H1 (cell line): ENCODE measurements around the gene TGFBI. TPM values are rescaled to one million over a fixed set of nuclear protein-coding genes. Genes with fewer than 3 reads are reported as not detected.

Experiments used
- CTCF ChIA-PET: fragments of 300-600 bp; sonication (Branson Sonifier 250); formaldehyde crosslinking; loops from one replicate; lab custom pipeline; 2021; ENCODE audit not compliant: partially characterized antibody; lab: Charles Lee
- POLR2A ChIA-PET: fragments of 300-600 bp; sonication (Branson Sonifier 250); formaldehyde crosslinking; loops from one replicate; lab custom pipeline; 2021; ENCODE audit warnings: inconsistent platforms; ENCODE audit not compliant: partially characterized antibody; lab: Charles Lee
- DNase-seq, 2 experiments: peaks; one replicate each; pipeline versions ENCODE4 v3.0.0 to v3.0.0-alpha.2; 2010 to 2022; ENCODE audit warnings: low spot score in 2 of 2, low read depth in 1 of 2, mixed read lengths in 1 of 2
- FAIRE-seq: peaks from 2 replicates; lab custom pipeline; 2011; peaks lifted over from hg19 to GRCh38; lab: Jason Lieb, UNC
- H2AFZ ChIP-seq: 2 replicates; pipeline ENCODE4 v1.8.1; 2012; ENCODE audit warnings: low read length, inconsistent platforms
- H2AK5ac ChIP-seq: 2 replicates; pipeline ENCODE4 v1.6.1; 2013; ENCODE audit warnings: low read depth, low read length
- H2BK120ac ChIP-seq: replicated peaks from 2 replicates; pipeline ENCODE3; 2013; ENCODE audit warnings: low read depth, low read length, inconsistent platforms
- H2BK12ac ChIP-seq: 2 replicates; pipeline ENCODE4 v1.6.1; 2013; ENCODE audit warnings: low read depth, low read length
- H2BK15ac ChIP-seq: 2 replicates; pipeline ENCODE4 v1.6.1; 2013; ENCODE audit warnings: low read length
- H2BK20ac ChIP-seq: 2 replicates; pipeline ENCODE4 v1.6.1; 2013; ENCODE audit warnings: low read length
- H2BK5ac ChIP-seq: 2 replicates; pipeline ENCODE4 v1.6.1; 2013; ENCODE audit warnings: low read depth, low read length
- H3K14ac ChIP-seq: 2 replicates; pipeline ENCODE4 v1.6.1; 2013; ENCODE audit warnings: inconsistent platforms; ENCODE audit not compliant: insufficient read length
- H3K18ac ChIP-seq: 2 replicates; pipeline ENCODE4 v1.6.1; 2013; ENCODE audit warnings: low read length; ENCODE audit errors: extremely low read depth
- H3K23ac ChIP-seq: 2 replicates; pipeline ENCODE4 v1.6.1; 2013; ENCODE audit warnings: inconsistent platforms; ENCODE audit not compliant: insufficient read length
- H3K23me2 ChIP-seq: 2 replicates; pipeline ENCODE4 v1.6.1; 2013; ENCODE audit warnings: low read depth, low read length
- H3K27ac ChIP-seq: 2 replicates; pipeline ENCODE4 v1.6.1; 2011; ENCODE audit warnings: low read depth, low read length, inconsistent platforms
- H3K27me3 ChIP-seq, 4 experiments: replicated peaks in 1 of 4; 1 replicate in 1 of 4; 2 replicates in 3 of 4; pipeline versions ENCODE4 v1.6.1 to v1.8.1; 2011 to 2013; ENCODE audit warnings: low read length in 3 of 4, mild to moderate bottlenecking in 3 of 4, inconsistent platforms in 2 of 4, mixed read lengths in 2 of 4, moderate library complexity in 1 of 4; ENCODE audit not compliant: control insufficient read depth in 3 of 4, insufficient read depth in 3 of 4; ENCODE audit errors: extremely low read depth in 1 of 4
- H3K36me3 ChIP-seq, 4 experiments: 2 replicates each; pipeline versions ENCODE4 v1.6.1 to v1.8.1; 2011 to 2013; ENCODE audit warnings: mild to moderate bottlenecking in 4 of 4, low read length in 3 of 4, moderate library complexity in 2 of 4, control low read depth in 1 of 4, inconsistent platforms in 1 of 4; ENCODE audit not compliant: insufficient read depth in 4 of 4, control insufficient read depth in 2 of 4
- H3K4ac ChIP-seq: replicated peaks from 2 replicates; pipeline ENCODE3; 2013; ENCODE audit warnings: low read length, low read depth, mixed read lengths, inconsistent platforms; ENCODE audit not compliant: insufficient read length
- H3K4me1 ChIP-seq, 4 experiments: replicated peaks in 1 of 4; 1 replicate in 1 of 4; 2 replicates in 3 of 4; pipeline versions ENCODE4 v1.6.1 to v1.8.1; 2011 to 2013; ENCODE audit warnings: low read length in 3 of 4, inconsistent platforms in 2 of 4, mixed read lengths in 1 of 4; ENCODE audit not compliant: insufficient read depth in 4 of 4, control insufficient read depth in 3 of 4
- H3K4me2 ChIP-seq, 2 experiments: 2 replicates each; pipeline versions ENCODE4 v1.6.1 to v1.8.1; 2011 to 2013; ENCODE audit warnings: low read depth in 2 of 2, low read length in 2 of 2, control low read depth in 1 of 2, inconsistent platforms in 1 of 2, mild to moderate bottlenecking in 1 of 2; ENCODE audit not compliant: insufficient read depth in 1 of 2
- H3K4me3 ChIP-seq, 4 experiments: fragments of 200-600, 300-600 bp in 1 of 4; sonication (generic), shearing (Covaris generic), sonication (Bioruptor Twin) in 1 of 4; 2 replicates each; pipeline versions ENCODE4 v1.5.1 to v1.8.1; 2011 to 2016; ENCODE audit warnings: low read length in 4 of 4, low read depth in 3 of 4, control low read depth in 2 of 4, inconsistent platforms in 2 of 4, mild to moderate bottlenecking in 2 of 4, mixed read lengths in 1 of 4, moderate library complexity in 1 of 4; ENCODE audit not compliant: insufficient read depth in 2 of 4; ENCODE audit errors: extremely low read depth in 1 of 4
- H3K56ac ChIP-seq: replicated peaks from 2 replicates; pipeline ENCODE3; 2013; ENCODE audit warnings: low read depth, mild to moderate bottlenecking, mixed read lengths, low read length, inconsistent platforms; ENCODE audit not compliant: insufficient read length
- H3K79me1 ChIP-seq: 2 replicates; pipeline ENCODE4 v1.6.1; 2013; ENCODE audit warnings: low read depth, low read length, control low read depth
- H3K79me2 ChIP-seq, 2 experiments: 2 replicates each; pipeline versions ENCODE4 v1.6.1 to v1.8.1; 2012 to 2013; ENCODE audit warnings: low read length in 2 of 2, mild to moderate bottlenecking in 2 of 2, inconsistent platforms in 1 of 2; ENCODE audit not compliant: insufficient read depth in 2 of 2, control insufficient read depth in 1 of 2
- H3K9ac ChIP-seq, 4 experiments: replicated peaks in 1 of 4; 1 replicate in 1 of 4; 2 replicates in 3 of 4; pipeline versions ENCODE4 v1.6.1 to v1.8.1; 2011 to 2013; ENCODE audit warnings: low read depth in 3 of 4, low read length in 3 of 4, control low read depth in 2 of 4, mild to moderate bottlenecking in 2 of 4, moderate library complexity in 2 of 4, inconsistent platforms in 1 of 4; ENCODE audit errors: extremely low read depth in 1 of 4
- H3K9me3 ChIP-seq, 2 experiments: 2 replicates each; pipeline versions ENCODE4 v1.6.1 to v1.8.1; 2012 to 2013; ENCODE audit warnings: mild to moderate bottlenecking in 2 of 2, moderate library complexity in 2 of 2, control low read depth in 1 of 2, inconsistent platforms in 1 of 2, low read depth in 1 of 2, low read length in 1 of 2, mixed read lengths in 1 of 2; ENCODE audit not compliant: insufficient read depth in 2 of 2
- H4K20me1 ChIP-seq, 2 experiments: replicated peaks in 1 of 2; 2 replicates each; pipeline versions ENCODE3 to v1.8.1; 2011 to 2013; ENCODE audit warnings: inconsistent platforms in 2 of 2, low read length in 2 of 2, mild to moderate bottlenecking in 1 of 2; ENCODE audit not compliant: insufficient read depth in 2 of 2, control insufficient read depth in 1 of 2
- H4K5ac ChIP-seq: 2 replicates; pipeline ENCODE4 v1.6.1; 2013; ENCODE audit warnings: low read length, low read depth, mixed read lengths, inconsistent platforms; ENCODE audit not compliant: insufficient read length
- H4K8ac ChIP-seq: 2 replicates; pipeline ENCODE4 v1.8.0; 2013; ENCODE audit warnings: mild to moderate bottlenecking, moderate library complexity, low read length, inconsistent platforms; ENCODE audit not compliant: insufficient read depth; ENCODE audit errors: extremely low read depth
- H4K91ac ChIP-seq: replicated peaks from 2 replicates; pipeline ENCODE3; 2013; ENCODE audit warnings: low read length, mixed read lengths, inconsistent platforms; ENCODE audit not compliant: insufficient read length
- CBX5 ChIP-seq: fragments of 300-800, 300-1000 bp; sonication (generic); IDR thresholded peaks from 2 replicates; pipeline ENCODE4 v1.7.1; 2016; ENCODE audit warnings: antibody characterized with exemption, low read length, low read depth
- CHD2 ChIP-seq: IDR thresholded peaks from 2 replicates; pipeline ENCODE4 v1.6.1; 2012; ENCODE audit warnings: low read length, improper control_type of control experiment
- FOSL1 ChIP-seq: IDR thresholded peaks from 2 replicates; pipeline ENCODE4 v1.6.1; 2011; ENCODE audit warnings: mild to moderate bottlenecking, low read depth, low read length, moderate library complexity; ENCODE audit not compliant: insufficient read depth
- SIRT6 ChIP-seq: IDR thresholded peaks from one replicate; pipeline ENCODE4 v1.7.1; 2012; ENCODE audit warnings: low read length, inconsistent platforms
- TAF7 ChIP-seq: optimal IDR thresholded peaks from 2 replicates; pipeline ENCODE3; 2011; ENCODE audit warnings: low read depth, mild to moderate bottlenecking, inconsistent platforms, low read length, moderate library complexity, borderline replicate concordance
- TCF12 ChIP-seq: IDR thresholded peaks from 2 replicates; pipeline ENCODE4 v1.6.1; 2011; ENCODE audit warnings: low read depth, mild to moderate bottlenecking, low read length
- WGBS, 2 experiments: shearing (Covaris generic) in 1 of 2; methylation state at CpG; one replicate each; pipeline versions ENCODE4 v1.1.6 to v1.1.7; 2013 to 2015; ENCODE audit warnings: low lambda C conversion rate in 2 of 2, mixed read lengths in 2 of 2, inconsistent platforms in 1 of 2, low coverage in 1 of 2, missing lambda C conversion rate in 1 of 2; ENCODE audit not compliant: insufficient replicate concordance in 2 of 2, insufficient coverage in 1 of 2, insufficient read length in 1 of 2; ENCODE audit errors: extremely low coverage in 1 of 2, missing lambda C conversion rate in 1 of 2; 5-methylcytosine and 5-hydroxymethylcytosine counted together
- polyA plus RNA-seq, 7 experiments: library from polyadenylated mRNA; depleted of rRNA in 3 of 7; stranded (reverse) in 5 of 7; unstranded in 2 of 7; fragments of >200 nt in 5 of 7; fragments of 200-250 nt in 2 of 7; gene quantifications; 1 replicate in 5 of 7; 2 replicates in 1 of 7; 4 replicates in 1 of 7; pipeline versions ENCODE4 v1.2.1 to v1.2.3, GENCODE V29; 2011 to 2013; ENCODE audit warnings: missing spikeins in 2 of 7, mixed read lengths in 2 of 7
- total RNA-seq: library from RNA; stranded (reverse); fragmentation: NEBNext Ultra II Directional; extraction: Animal tissue kit (Norgen Biotek cat#: 25700); gene quantifications from 2 replicates; pipeline ENCODE4 v1.2.1, GENCODE V29; 2021

Gene TGFBI
- total and polyA plus RNA-seq, 2 of the 8 experiments (the other 6 are each of a cell fraction or from before 2014, with no cell fraction given) = 6.0 to 8.5 TPM

DNA sequence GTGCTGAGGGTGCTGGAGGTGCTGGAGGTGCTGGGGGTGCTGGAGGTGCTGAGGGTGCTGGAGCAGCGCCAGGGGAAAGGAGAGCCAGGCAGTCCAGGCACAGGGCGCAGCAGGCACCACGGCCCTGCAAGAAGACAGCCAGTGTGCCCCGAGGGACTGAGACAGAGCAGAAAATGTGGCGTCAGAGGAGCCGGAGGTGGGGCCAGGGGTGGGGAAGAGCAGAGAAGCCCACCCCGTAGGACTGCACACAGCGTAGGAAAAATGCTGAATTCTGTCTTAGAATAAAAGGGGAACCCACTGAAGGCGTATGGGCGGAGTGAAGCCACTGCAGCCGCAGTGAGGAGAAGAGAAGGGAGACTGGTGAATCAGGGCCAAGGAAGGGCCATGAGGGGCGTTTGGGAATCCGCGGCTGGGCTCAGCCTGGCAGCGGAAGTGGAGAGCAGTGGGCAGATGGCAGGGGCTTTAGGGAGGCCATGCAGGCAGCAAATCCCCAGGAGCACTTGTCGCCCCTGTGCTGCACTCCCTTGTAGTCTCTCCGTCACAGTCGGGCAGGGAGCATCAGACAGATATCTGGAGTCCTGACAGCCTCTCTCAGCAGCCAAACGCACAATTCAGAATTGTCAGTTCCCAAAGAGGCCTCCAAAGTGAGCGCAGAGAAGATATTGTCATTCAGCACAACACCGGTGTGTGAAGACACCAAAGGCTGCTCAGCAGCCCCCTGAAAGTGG is 38.1 kb upstream of the TGFBI start:
- H3K23ac ChIP-seq = no peak overlapping the region
- ChIA-PET CTCF (interaction anchor here (1.2 to 1.9 kb wide), 2 partner anchors 13 kb away, joined by 4 to 10 read pairs; no protein-coding TSS in a partner anchor), POLR2A (no interaction called here)
- whole genome bisulfite sequencing, 2 experiments = 95% methylated on average over 20 of the region's 21 CpGs; no CpG with 5 or more reads in 1 of the 2 experiments
- FAIRE-seq = no peak
- no peaks in the 10 kb centered on the region for H3K79me2 ChIP-seq
- no peaks in the 10 kb centered on the region for H3K79me1 ChIP-seq
- H3K56ac ChIP-seq = no peak overlapping the region
- no peak overlapping the region for H2BK120ac ChIP-seq
- H3K14ac ChIP-seq = no peak overlapping the region
- H3K4ac ChIP-seq = no peak overlapping the region
- H2BK5ac ChIP-seq = no peak overlapping the region
- H3K27ac ChIP-seq = no peak overlapping the region
- no peak overlapping the region for H3K4me2 ChIP-seq
- no peak overlapping the region for H3K4me3 ChIP-seq
- no peak overlapping the region for H2BK12ac ChIP-seq
- no peak overlapping the region for H2AK5ac ChIP-seq
- no peak for DNase-seq
- no peak overlapping the region for H4K91ac ChIP-seq
- TF ChIP-seq CBX5 (no peak), TCF12 (no peak), SIRT6 (no peak), CHD2 (no peak), FOSL1 (no peak), TAF7 (no peak)
- H3K36me3 ChIP-seq = no peaks in the 10 kb centered on the region
- no peaks in the 10 kb centered on the region for H3K27me3 ChIP-seq
- no peak overlapping the region; the same call in 1 of the 2 replicates for H4K8ac ChIP-seq
- no peak overlapping the region for H2BK15ac ChIP-seq
- H2AFZ ChIP-seq = peak overlapping the region; percentile 44; the same call in 1 of the 2 replicates
- H2BK20ac ChIP-seq = no peak overlapping the region
- H3K18ac ChIP-seq = no peak overlapping the region
- H3K9me3 ChIP-seq = no peaks in the 10 kb centered on the region
- no peaks in the 10 kb centered on the region for H3K4me1 ChIP-seq
- H3K23me2 ChIP-seq = no peaks in the 10 kb centered on the region
- no peak overlapping the region for H4K5ac ChIP-seq
- no peak overlapping the region for H3K9ac ChIP-seq
- H4K20me1 ChIP-seq = no peaks in the 10 kb centered on the region
